Activated CD8-positive, alpha-beta memory T cell treated with anti-CD3 and anti-CD28 coated beads, Interleukin-2, amount 50 U/mL, for 1 hour (primary cell): ENCODE measurements around the gene HIPK3.
"Not testable (repeated sequence)": the region's sequence is repeated elsewhere in the genome, so short reads cannot be mapped to it uniquely, and the experiment has no call there.

Experiments used
- DNase-seq: peaks from one replicate; pipeline ENCODE4 v3.0.0-alpha.2; 2020; ENCODE audit errors: extremely low read depth

Gene HIPK3

DNA sequence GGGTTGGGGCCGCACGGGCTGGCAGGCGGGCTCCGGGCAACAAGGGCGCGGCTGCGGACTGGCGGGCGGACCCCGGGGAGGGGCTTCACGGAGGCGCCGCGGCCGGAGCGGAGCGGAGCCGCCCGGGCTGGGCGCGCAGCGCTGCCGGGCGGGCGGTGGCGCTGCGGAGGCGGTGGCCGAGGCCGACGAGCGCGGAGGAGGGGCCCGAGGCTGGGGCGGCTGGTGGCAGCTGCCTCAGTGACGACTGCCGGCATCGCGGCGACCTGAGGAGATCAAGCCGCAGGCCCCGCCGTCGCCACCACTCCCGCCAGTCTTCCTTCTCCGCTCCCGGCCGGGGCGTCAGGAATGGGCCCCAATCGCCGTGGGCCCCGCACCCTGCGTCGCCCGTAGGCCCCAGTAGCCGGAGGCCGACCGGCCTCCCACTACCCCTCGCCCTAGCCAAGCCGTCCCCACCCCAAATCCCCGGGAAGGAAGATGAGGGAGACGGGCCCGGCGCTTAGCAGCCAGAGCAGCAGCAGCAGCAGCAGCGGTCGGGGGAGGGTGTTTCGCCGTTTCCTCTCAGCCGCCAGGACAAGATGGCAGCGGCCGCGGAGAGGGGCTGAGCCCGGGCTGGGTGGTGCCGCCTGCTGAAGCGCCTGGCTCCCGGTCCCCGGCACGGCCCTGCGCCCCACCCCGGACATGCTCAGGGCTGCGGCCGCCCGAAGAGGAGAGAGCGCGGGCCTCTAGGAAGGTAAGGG, at the start of gene HIPK3:
HIPK3 (plus strand) TSS at position 222 of the 737 bp plus-strand sequence.
- DNase-seq = peak; percentile 40

DNA sequence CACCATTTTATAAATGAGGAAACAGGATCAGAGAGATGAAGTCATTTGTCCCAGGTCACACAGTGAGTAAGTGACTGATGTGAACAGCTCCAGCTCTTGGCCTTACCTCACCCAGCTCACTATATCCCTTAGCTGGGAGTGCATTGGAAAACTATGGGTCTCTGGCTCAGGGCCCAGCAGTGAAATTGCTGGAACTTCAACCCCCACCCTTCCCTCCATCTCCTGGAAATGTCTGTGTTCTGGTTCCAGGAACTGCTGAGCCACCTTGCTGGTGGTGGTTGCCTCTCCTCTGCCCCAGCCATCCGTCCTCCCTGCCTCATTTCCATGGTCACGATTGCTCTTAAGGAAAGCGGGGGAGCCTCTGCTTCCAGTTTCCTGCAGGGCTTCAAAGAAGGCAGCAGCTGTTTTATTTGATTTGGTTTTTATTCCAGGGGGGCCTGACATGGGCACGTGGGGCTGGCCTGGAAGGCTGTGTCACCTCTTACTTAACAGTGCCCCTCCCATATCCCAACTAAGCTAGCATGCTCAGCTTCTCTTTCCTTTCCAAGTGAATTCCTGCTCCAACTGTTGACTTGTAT, 49.7 kb upstream of the HIPK3 start:
- no peak for DNase-seq

DNA sequence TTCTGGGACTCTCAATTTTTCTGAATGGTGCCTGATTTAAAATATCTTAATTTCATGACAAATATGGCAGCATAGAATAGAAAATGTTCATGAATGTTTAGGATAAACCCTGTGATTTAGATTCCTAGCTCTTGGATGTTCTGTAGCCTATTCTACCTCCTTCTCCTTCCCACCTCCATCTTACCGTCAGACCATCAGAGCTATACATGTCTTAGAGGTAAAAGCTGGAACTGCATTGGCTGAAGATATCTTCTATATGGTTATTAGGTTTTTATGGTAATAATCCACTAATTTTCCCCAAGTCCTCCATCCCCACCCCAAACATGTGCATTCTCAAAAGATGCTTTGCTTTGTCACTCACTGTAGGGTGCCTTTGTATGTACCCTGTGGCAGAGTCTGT, 49.0 kb upstream of the HIPK3 start:
- no peak for DNase-seq

DNA sequence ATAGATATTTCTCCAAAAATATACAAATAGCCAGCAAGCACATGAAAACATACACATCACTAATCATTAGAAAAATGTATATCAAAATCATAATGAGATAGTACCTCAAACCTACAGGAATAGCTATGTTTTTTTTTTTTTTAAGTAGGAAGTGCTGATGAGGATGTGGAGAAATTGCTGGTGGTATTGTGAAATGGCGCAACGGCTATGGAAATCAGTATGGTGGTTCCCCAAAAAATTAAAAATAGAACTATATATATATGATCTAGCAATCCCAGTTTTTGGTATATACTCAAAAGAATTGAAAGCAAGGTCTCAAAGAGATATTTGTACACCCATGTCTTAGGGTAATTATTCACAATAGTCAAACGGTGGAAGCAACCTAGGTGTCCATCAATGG, 46.0 kb upstream of the HIPK3 start:
- no peak for DNase-seq

DNA sequence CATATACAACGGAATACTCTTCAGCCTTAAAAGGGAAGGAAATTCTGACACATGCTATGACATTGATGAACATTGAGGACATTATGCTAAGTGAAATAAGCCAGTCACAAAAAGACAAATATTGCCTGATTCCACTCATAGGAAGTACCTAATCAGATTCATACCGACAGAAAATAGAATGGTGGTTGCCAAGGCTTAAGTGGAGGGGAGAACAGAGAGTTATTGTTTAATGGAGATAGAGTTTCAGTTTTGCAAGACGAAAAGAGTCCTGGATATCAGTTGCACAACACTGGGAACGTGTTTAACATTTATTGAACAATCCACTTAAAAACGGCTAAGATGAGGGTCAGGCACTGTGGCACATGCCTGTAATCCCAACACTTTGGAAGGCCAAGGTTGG, 45.6 kb upstream of the HIPK3 start:
- DNase-seq = no peak

DNA sequence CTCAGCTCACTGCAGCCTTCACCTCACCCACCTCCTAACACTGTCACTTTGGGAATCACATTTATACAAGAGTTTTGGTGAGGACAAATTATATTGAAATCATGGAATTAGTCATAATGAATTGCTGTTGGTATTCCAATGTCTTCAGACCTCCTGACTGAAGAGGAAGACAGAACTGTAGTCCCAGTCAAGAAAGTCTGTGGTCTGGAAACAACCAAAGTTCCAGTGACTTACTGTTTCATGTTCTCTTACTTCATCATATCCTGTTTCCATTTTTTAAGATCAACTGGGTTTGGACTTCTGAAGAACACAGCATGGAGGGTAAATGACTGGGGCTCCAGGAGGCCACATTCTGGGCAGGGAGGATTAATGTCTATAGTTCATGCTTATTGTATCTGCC, 43.0 kb upstream of the HIPK3 start:
- DNase-seq = no peak

DNA sequence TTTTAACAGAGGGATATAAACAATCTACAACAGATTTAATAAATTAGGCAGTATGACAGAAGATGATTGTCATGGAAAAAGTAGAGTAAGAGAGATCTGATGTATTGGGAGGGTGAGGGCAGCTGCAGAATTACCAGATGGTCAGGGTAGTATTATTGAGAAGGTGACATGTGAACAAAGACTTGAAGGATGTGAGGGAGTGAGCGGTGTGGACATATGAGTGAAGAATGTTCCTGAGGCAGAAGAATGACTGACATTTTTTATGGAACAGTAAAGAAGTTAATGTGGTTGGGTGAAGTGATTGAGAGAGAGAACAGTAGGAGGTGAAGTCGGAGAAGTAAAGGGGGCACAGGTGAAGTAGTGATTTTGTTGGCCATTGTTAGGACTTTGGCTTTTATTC, 42.4 kb upstream of the HIPK3 start:
- no peak for DNase-seq

DNA sequence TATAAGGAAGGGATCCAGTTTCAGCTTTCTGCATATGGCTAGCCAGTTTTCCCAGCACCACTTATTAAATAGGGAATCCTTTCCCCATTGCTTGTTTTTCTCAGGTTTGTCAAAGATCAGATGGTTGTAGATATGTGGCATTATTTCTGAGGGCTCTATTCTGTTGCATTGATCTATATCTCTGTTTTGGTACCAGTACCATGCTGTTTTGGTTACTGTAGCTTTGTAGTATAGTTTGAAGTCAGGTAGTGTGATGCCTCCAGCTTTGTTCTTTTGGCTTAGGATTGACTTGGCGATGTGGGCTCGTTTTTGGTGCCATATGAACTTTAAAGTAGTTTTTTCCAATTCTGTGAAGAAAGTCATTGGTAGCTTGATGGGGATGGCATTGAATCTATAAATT, 40.5 kb upstream of the HIPK3 start:
- DNase-seq = not testable (repeated sequence)

DNA sequence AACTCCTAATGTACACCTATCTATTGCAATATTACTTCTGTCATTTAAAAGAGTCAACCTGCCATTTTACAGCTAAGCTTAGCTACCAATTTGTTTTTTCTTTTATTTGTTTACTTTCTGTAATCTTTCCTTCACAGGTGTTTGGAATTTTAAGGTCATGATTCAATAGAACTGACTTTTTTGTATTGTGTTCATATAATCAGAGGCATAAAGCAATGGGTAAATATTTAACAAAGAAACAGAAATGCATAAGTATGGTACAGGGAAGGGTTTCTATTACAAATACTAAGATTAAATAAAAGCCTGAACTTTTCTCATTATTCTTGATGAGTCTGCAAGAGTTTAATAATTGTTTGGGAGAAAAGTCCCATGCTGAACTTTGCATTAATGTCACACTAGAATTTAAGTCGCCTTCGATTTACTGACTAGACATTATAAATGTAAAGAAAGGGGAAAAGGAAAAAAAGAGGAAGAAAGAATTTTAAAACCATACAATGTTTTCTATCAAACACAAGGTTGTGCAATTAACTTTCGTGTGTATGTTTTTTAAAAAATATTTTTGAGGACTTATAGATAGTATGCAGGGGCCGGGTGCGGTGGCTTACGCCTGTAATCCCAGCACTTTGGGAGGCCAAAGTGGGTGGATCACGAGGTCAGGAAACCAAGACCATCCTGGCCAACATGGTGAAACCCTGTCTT, 35.0 kb upstream of the HIPK3 start:
- no peak for DNase-seq

DNA sequence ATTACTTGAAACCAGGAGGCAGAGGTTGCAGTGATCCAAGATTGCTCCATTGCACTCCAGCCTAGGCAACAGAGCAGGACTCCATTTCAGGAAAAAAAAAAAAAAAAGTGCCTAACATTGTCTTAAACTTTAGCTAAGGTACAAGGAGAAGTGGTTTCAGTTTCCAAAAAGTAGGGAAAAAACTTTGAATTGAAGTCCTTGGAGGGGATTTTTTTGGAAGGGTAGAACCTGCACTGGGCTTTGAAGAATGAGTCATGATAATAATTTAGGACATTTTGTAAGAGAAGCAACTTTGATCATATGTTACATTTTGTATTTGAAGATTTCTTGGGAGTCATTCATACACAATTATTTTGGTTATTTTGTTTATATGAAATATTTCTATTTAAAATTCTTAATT, 31.8 kb upstream of the HIPK3 start:
- DNase-seq = no peak

DNA sequence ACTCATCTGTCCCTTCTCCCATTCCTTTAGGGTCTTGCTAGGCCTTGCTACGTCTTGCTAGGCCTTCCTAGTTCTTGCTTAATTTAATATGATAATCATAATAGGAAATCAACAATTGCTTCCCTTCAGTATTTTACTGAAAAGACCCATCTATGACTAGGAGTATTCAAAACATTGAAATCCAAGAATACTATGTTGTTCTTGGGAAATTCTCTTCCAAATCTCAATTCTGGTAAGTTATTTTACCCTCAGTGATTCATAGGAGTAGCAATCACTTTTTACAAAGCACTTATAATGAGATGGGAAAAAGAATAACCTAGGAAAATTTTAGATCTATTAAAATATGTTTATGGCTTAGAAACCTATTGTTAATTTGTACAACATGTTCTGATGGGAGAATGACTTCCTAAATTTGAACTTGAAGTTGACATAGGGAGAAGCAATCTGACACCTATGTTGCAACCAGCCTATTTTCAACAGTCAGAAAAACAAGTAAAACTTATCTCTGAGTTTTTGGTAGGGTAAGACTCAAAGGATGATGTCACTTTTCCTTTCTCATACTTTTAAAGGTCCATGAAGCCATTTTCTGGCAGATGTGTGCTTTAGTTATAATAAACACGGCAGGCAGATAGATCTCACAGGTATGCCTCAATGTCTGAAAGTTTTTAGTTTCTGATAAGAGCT, 29.5 kb upstream of the HIPK3 start:
- no peak for DNase-seq

DNA sequence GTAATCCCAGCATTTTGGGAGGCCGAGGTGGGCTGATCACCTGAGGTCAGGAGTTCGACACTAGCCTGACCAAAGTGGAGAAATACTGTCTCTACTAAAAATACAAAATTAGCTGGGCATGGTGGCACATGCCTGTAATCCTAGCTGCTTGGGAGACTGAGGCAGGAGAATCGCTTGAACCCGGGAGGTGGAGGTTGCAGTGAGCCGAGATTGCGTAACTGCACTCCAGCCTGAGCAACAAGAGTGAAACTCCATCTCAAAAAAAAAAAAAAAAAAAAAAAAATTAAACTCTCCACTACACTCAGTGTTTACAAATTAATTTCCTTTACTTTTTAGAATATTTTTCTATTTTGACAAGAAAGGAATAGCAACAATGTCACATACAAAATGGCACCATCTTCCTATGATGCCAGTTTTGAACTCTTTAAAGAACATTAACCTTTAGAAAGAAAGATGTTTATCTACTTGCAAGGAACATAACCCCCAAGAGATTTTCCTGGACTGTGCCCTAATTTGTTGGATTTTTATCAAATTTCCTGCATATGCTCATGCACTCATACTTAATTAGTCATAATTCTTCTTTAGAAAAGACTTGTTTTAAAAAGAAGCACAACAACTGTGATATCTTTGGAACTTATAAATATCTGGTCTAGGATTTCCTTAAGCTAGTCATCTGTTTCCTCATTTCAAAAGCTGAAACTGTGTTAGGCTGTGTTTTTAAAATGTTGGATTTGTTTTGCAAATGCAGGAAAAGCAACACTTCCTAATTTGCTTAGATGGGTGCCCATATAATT, 22.6 kb upstream of the HIPK3 start:
- no peak for DNase-seq

DNA sequence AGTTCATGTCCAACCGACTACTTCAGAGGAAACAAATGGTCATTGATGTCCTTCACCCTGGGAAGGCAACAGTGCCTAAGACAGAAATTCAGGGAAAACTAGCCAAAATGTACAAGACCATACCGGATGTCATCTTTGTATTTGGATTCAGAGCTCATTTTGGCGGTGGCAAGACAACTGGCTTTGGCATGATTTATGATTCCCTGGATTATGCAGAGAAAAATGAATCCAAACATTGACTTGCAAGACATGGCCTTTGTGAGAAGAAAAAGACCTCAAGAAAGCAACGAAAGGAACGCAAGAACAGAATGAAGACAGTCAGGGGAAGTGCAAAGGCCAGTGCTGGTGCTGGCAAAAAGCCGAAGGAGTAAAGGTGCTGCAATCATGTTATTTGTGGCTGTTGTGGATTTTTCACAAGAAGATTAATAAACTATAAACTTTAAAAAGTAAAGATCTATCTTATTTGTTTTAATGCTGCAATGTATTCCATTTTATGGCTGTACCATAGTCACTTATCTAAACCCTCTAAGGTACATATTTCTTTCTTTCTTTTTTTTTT, 20.1 kb upstream of the HIPK3 start:
- no peak for DNase-seq

DNA sequence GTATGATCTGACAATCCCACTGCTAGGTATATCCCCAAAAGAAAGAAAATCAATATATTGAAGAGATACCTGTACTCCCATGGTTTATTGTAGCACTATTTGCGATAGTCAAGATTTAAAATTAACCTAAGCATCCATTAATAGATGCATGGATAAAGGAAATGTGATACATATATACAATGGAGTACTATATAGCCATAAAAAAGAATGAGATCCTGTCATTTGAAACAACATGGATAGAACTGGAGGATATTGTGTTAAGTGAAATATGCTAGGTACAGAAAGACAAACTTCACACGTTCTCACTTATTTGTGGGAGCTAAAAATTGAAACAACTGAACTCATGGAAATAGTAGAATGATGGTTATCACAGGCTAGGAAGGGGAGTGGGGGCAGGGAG, 14.6 kb upstream of the HIPK3 start:
- DNase-seq = no peak

DNA sequence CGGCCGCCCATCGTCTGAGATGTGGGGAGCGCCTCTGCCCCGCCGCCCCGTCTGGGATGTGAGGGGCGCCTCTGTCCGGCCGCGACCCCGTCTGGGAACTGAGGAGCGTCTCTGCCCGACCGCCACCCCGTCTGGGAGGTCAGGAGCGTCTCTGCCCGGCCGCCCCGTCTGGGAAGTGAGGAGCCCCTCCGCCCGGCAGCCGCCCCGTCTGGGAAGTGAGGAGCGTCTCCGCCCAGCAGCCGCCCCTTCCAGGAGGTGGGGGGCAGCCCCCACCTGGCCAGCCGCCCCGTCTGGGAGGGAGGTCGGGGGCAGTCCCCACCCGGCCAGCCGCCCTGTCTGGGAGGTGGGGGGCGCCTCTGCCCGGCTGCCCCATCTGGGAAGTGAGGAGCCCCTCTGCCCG, 13.5 kb upstream of the HIPK3 start:
- not testable (repeated sequence) for DNase-seq

DNA sequence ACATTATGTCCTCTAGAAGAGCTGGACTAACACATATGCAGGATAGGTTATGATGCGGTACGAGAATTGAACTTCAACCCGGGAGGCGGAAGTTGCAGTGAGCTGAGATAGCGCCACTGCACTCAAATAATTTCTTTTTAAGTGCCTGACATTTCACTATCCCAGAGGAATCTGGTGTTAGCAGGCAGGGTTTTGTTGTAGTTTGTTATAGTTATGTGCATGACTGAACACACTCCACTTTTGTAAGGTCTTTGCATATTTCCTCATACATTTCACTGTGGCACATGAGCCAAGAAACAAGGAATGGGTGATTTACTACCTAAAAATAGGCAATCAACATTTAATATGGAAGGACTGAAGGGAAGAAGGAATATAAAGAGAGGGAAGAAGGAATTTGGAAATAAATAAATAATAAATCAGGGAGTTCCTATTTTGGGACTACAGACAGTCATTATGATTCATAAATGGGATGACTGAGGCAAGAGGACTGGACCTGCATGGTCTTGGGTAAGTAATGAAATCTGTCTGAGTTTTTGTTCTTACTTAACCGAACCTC, 8.7 kb upstream of the HIPK3 start:
- no peak for DNase-seq

DNA sequence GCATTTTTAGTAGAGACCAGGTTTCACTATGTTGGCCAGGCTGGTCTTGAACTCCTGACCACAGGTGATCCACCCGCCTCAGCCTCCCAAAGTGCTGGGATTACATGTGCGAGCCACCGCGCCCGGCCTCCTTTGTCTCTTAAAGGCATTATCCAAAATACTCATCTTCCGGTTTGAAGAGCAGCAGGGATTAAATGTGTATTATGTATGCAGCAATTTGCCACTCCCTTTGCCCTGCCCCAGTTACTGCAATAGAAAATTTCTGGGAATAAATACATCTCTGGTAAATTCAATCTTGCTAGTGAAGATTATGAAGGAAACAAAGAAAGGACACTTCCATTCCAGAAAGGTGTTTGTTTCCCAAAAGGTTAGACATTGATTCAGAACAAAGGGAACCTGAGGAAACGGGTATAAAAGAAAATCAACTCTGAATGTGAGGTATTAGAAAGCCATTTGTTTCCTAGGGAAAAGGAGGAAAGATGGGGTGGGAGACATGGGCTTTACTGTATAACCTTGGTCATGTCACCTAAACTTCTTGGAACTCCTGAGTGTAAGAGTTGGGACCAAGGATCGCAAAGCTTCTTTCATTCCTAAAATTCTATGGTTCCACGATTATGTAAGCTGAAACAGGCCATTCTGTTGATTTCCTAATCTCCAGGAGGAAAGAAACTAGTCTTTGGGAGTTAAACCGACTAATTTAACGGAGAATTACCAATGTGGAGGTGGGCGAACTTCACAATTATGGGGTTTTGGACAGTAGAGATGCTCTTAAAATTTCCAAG, 959 bp upstream of the HIPK3 start:
- no peak for DNase-seq

DNA sequence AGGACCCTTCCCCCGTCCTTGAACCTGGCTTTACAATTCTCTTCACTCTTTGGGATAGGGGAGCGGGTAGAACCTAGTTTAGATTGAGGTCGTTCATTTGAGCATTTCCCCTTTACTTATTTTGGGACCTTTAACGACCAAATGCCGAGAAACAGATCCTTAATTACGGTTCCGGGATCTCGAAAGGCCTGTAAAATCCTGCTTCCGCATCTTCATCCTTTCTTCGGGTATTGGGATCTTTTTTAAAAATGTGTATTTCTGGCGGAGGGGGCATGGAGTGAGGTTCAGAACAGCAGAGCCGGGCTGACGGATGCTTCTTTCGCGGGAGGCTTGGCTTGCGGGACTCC, 395 bp upstream of the HIPK3 start:
- DNase-seq = no peak

DNA sequence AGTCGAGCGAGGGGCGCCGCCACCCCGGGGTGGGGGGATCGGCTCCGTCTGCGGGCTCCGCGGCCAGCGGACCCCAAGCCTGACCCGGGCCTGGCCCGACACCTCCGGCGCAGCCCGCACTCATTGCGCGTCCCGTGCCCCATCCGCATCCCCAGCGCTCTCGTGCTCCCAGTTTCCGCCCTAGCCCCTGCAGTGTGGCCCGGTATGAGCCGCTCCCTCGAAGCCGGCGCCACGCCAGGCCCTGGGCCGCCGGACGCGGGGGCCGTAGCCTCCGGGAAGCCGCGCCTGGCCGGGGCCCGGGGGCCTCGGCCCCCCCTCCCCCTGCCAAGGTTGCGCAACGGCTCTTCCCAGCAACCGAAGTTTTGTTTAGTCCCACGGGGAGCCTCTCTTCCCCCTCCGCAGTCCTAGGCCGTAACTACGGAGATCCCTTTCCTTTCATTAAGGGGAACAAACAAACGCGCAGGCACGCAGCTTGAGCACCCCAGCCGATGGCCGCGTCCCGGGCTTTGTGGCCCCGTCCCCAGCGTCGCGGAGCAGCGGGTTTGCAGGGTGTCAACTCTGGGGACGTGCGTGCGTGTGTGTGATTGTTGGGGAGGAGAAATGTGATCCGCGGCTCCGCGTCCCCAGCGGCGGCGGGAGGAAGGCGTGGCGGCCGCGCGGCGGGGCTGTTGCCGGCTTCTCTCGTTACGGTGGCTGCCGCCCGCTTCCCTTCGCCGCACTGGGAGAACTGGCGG, 883 bp downstream of the HIPK3 start:
- peak; percentile 30 for DNase-seq
